ENCODE results near the gene ACADSB. TPM values are rescaled to one million over a fixed set of nuclear protein-coding genes. Genes with fewer than 3 reads are reported as not detected.

ACADSB gene
- polyA plus RNA-seq, 3 donors: 3.9 to 14.7 (median 7.5) TPM

DNA sequence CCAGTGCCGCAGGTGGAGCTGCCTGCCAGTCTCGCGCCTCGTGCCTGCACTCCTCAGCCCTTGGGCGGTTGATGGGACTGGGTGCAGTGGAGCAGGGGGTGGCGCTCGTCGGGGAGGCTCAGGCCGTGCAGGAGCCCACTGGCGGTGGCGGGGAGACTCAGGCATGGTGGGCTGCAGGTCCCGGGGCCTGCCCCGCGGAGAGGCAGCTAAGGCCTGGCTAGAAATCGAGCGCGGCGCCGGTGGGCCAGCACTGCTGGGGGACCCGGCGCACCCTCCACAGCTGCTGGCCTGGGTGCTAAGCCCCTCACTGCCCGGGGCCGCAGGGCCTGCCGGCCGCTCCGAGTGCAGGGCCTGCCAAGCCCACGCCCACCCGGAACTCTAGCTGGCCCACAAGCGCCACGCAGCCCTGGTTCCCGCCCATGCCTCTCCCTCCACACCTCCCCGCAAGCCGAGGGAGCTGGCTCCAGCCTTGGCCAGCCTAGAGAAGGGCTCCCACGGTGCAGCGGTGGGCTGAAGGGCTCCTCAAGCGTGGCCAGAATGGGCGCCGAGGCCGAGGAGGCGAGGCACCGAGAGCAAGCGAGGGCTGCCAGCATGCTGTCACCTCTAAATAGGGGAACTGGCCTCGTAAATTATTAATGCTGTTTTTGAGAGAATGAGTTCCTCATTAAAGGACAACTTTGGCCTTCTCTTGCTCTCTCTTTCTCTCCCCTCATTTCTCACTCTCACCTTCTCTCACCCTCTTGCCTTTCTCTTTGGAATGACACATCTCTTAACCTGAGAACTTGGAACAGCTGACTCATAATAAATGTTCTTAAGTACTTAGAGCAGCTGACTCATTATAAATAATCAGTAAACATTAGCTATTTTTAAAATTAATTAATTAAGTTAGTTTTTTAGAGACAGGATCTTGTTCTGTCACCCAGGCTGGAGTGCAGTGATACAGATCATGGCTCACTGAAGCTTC lies 4.9 kb downstream of the ACADSB start:
- no peak overlapping the region for H3K4me3 Mint-ChIP-seq
- Histone ChIP-seq H4K20me1 (ENCODE audit: insufficient read depth, low read length) (no peaks in the 10 kb centered on the region), H3K27ac (ENCODE audit: low read depth in 1 of 2, low read length in 2 of 2) (no peak overlapping the region), H3K4me3 (replicated peaks in 1 of 3; ENCODE audit: low read depth in 2 of 3, low read length in 3 of 3) (no peak overlapping the region), H3K9me3 (replicated peaks in 1 of 2; ENCODE audit: control insufficient read depth in 1 of 2, insufficient read depth in 1 of 2, low read length in 2 of 2) (no peaks in the 10 kb centered on the region), H3K4me2 (replicated peaks; ENCODE audit: extremely low read depth, low read length, poor library complexity, severe bottlenecking) (no peak overlapping the region), H3K27me3 (ENCODE audit: control insufficient read depth in 2 of 2, insufficient read depth in 2 of 2, low read length in 2 of 2) (no peaks in the 10 kb centered on the region), H3K4me1 (ENCODE audit: control insufficient read depth in 1 of 2, insufficient read depth in 2 of 2, low read length in 2 of 2) (peaks cover 11 to 12% of the 10 kb centered on the region in 2 donors), H3K79me2 (ENCODE audit: insufficient read depth, low read length) (peaks cover 7% of the 10 kb centered on the region), H2AFZ (ENCODE audit: insufficient read depth, low read depth, low read length, poor library complexity, severe bottlenecking) (no peak overlapping the region), H3K9ac (ENCODE audit: insufficient read depth, low read length, poor library complexity, severe bottlenecking) (no peak overlapping the region), H3K36me3 (replicated peaks in 1 of 2; ENCODE audit: control insufficient read depth in 1 of 2, insufficient read depth in 2 of 2, low read length in 2 of 2) (no peaks in the 10 kb centered on the region)
- WGBS (ENCODE audit: insufficient coverage): 93% methylated on average over 34 of the region's 43 CpGs
- no peak for DNase-seq
- H3K27ac Mint-ChIP-seq: no peak overlapping the region
- peaks cover 8% of the 10 kb centered on the region for H3K4me1 Mint-ChIP-seq
- H3K36me3 Mint-ChIP-seq: peaks cover 4 to 12% of the 10 kb centered on the region in 2 donors
- TF ChIP-seq, protein P1, sequence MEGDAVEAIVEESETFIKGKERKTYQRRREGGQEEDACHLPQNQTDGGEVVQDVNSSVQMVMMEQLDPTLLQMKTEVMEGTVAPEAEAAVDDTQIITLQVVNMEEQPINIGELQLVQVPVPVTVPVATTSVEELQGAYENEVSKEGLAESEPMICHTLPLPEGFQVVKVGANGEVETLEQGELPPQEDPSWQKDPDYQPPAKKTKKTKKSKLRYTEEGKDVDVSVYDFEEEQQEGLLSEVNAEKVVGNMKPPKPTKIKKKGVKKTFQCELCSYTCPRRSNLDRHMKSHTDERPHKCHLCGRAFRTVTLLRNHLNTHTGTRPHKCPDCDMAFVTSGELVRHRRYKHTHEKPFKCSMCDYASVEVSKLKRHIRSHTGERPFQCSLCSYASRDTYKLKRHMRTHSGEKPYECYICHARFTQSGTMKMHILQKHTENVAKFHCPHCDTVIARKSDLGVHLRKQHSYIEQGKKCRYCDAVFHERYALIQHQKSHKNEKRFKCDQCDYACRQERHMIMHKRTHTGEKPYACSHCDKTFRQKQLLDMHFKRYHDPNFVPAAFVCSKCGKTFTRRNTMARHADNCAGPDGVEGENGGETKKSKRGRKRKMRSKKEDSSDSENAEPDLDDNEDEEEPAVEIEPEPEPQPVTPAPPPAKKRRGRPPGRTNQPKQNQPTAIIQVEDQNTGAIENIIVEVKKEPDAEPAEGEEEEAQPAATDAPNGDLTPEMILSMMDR (IDR thresholded peaks at IDR 0.05): no peak
- peaks cover 1 to 3% (median 2%) of the 10 kb centered on the region in 3 donors for H3K27me3 Mint-ChIP-seq (ENCODE audit: low read depth in 3 of 3)
- intact Hi-C loops (cut with micrococcal nuclease): no loop called here
- H3K9me3 Mint-ChIP-seq: peaks cover 0 to 7% (median 4%) of the 10 kb centered on the region in 7 donors

GRCh38 chr10:123014772-123015171 lies 6.0 kb downstream of the ACADSB start:
- Histone ChIP-seq H3K27ac (ENCODE audit: low read depth in 1 of 2, low read length in 2 of 2) (no peak overlapping the region), H3K9me3 (replicated peaks in 1 of 2; ENCODE audit: control insufficient read depth in 1 of 2, insufficient read depth in 1 of 2, low read length in 2 of 2) (no peaks in the 10 kb centered on the region), H3K36me3 (replicated peaks in 1 of 2; ENCODE audit: control insufficient read depth in 1 of 2, insufficient read depth in 2 of 2, low read length in 2 of 2) (no peaks in the 10 kb centered on the region), H3K79me2 (ENCODE audit: insufficient read depth, low read length) (no peaks in the 10 kb centered on the region), H3K27me3 (ENCODE audit: control insufficient read depth in 2 of 2, insufficient read depth in 2 of 2, low read length in 2 of 2) (no peaks in the 10 kb centered on the region), H3K4me3 (replicated peaks in 1 of 3; ENCODE audit: low read depth in 2 of 3, low read length in 3 of 3) (no peak overlapping the region), H3K9ac (ENCODE audit: insufficient read depth, low read length, poor library complexity, severe bottlenecking) (no peak overlapping the region), H3K4me1 (ENCODE audit: control insufficient read depth in 1 of 2, insufficient read depth in 2 of 2, low read length in 2 of 2) (peaks cover 2% of the 10 kb centered on the region in 2 donors), H4K20me1 (ENCODE audit: insufficient read depth, low read length) (no peaks in the 10 kb centered on the region), H2AFZ (ENCODE audit: insufficient read depth, low read depth, low read length, poor library complexity, severe bottlenecking) (no peak overlapping the region), H3K4me2 (replicated peaks; ENCODE audit: extremely low read depth, low read length, poor library complexity, severe bottlenecking) (no peak overlapping the region)
- 96% methylated on average over 2 of the region's 2 CpGs for WGBS (ENCODE audit: insufficient coverage)
- peaks cover 0 to 7% (median 4%) of the 10 kb centered on the region in 7 donors for H3K9me3 Mint-ChIP-seq
- H3K4me1 Mint-ChIP-seq: peaks cover 1% of the 10 kb centered on the region
- peaks cover 0 to 2% (median 0%) of the 10 kb centered on the region in 3 donors for H3K27me3 Mint-ChIP-seq (ENCODE audit: low read depth in 3 of 3)
- intact Hi-C loops (cut with micrococcal nuclease): no loop called here
- peaks cover 4 to 12% of the 10 kb centered on the region in 2 donors for H3K36me3 Mint-ChIP-seq
- no peak overlapping the region for H3K4me3 Mint-ChIP-seq
- peak overlapping the region in 1 of 7 donors; percentile 7 for H3K27ac Mint-ChIP-seq
- no peak for DNase-seq
- TF ChIP-seq, protein P1 (IDR thresholded peaks at IDR 0.05): no peak

All from CD14-positive monocyte (primary cell).